Mammary epithelial cell (primary cell): Measurements from ENCODE around the gene TTC29.

Source experiments
- EZH2 ChIP-seq: IDR thresholded peaks from 2 replicates; pipeline ENCODE4 v1.6.1; 2012; ENCODE audit warnings: low read length, inconsistent platforms, borderline replicate concordance
- TF ChIP-seq, protein P1 (sequence below), 2 donors: IDR thresholded peaks in 1 of 2; conservative IDR thresholded peaks in 1 of 2; 2 replicates each; pipeline ENCODE4 v1.5.1; 2011 to 2012; ENCODE audit warnings: inconsistent platforms in 2 of 2, low read length in 2 of 2, mild to moderate bottlenecking in 2 of 2, control low read depth in 1 of 2, low read depth in 1 of 2; ENCODE audit not compliant: insufficient read depth in 1 of 2; ENCODE audit errors: extremely low read depth in 1 of 2

GRCh38 chr4:146960634-146961033 is 15.0 kb upstream of the TTC29 start:
- TF ChIP-seq, protein P1, sequence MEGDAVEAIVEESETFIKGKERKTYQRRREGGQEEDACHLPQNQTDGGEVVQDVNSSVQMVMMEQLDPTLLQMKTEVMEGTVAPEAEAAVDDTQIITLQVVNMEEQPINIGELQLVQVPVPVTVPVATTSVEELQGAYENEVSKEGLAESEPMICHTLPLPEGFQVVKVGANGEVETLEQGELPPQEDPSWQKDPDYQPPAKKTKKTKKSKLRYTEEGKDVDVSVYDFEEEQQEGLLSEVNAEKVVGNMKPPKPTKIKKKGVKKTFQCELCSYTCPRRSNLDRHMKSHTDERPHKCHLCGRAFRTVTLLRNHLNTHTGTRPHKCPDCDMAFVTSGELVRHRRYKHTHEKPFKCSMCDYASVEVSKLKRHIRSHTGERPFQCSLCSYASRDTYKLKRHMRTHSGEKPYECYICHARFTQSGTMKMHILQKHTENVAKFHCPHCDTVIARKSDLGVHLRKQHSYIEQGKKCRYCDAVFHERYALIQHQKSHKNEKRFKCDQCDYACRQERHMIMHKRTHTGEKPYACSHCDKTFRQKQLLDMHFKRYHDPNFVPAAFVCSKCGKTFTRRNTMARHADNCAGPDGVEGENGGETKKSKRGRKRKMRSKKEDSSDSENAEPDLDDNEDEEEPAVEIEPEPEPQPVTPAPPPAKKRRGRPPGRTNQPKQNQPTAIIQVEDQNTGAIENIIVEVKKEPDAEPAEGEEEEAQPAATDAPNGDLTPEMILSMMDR (conservative IDR thresholded peaks at IDR 0.05 in 1 of 2, IDR thresholded peaks at IDR 0.05 in 1 of 2; ENCODE audit: extremely low read depth in 1 of 2, insufficient read depth in 1 of 2, low read depth in 1 of 2, low read length in 2 of 2): no peak
- TF ChIP-seq EZH2: no peak
